ENCODE measurements around the gene SOX8. TPM values are rescaled to one million over a fixed set of nuclear protein-coding genes. Genes with fewer than 3 reads are reported as not detected.

SOX8 gene
- polyA plus RNA-seq, 1 experiment: not detected

DNA sequence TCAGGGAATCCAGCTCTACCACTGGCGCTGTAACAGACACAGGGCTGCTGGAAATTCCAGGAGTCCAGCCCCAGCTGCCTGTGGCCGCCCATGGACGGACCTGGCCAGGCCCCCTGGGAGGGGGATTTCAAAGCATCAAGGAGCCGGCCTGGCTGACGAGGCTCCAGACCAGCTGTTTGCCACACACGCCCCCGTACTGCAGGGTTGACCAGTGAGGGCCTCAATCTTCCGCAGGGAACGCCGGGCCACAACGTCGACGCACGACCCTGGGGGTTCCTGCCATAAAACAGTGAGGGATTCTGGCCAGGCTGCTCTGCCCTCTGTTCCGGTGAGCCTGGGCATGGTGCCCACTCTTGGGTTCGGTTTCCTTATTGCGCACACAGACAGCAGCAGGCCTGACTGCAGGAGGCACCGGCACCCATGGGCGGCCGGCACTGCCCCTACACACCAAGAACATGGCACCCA lies 14.5 kb upstream of the SOX8 start:
- ChIA-PET CTCF (no interaction called here), POLR2A (no interaction called here)
- Histone ChIP-seq H3K9me3 (ENCODE audit: control insufficient read depth, insufficient read depth, low read length) (peaks cover 53% of the 10 kb centered on the region), H3K27ac (ENCODE audit: low read depth, low read length) (no peak overlapping the region), H3K27me3 (ENCODE audit: control insufficient read depth, insufficient read depth, low read length) (peaks cover 5% of the 10 kb centered on the region), H3K4me3 (ENCODE audit: low read depth, low read length) (no peak overlapping the region)
- no peak for DNase-seq (ENCODE audit: low read depth, low spot score)
- TF ChIP-seq, protein P1, sequence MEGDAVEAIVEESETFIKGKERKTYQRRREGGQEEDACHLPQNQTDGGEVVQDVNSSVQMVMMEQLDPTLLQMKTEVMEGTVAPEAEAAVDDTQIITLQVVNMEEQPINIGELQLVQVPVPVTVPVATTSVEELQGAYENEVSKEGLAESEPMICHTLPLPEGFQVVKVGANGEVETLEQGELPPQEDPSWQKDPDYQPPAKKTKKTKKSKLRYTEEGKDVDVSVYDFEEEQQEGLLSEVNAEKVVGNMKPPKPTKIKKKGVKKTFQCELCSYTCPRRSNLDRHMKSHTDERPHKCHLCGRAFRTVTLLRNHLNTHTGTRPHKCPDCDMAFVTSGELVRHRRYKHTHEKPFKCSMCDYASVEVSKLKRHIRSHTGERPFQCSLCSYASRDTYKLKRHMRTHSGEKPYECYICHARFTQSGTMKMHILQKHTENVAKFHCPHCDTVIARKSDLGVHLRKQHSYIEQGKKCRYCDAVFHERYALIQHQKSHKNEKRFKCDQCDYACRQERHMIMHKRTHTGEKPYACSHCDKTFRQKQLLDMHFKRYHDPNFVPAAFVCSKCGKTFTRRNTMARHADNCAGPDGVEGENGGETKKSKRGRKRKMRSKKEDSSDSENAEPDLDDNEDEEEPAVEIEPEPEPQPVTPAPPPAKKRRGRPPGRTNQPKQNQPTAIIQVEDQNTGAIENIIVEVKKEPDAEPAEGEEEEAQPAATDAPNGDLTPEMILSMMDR (IDR thresholded peaks at IDR 0.05; ENCODE audit: low read depth, low read length): no peak

DNA sequence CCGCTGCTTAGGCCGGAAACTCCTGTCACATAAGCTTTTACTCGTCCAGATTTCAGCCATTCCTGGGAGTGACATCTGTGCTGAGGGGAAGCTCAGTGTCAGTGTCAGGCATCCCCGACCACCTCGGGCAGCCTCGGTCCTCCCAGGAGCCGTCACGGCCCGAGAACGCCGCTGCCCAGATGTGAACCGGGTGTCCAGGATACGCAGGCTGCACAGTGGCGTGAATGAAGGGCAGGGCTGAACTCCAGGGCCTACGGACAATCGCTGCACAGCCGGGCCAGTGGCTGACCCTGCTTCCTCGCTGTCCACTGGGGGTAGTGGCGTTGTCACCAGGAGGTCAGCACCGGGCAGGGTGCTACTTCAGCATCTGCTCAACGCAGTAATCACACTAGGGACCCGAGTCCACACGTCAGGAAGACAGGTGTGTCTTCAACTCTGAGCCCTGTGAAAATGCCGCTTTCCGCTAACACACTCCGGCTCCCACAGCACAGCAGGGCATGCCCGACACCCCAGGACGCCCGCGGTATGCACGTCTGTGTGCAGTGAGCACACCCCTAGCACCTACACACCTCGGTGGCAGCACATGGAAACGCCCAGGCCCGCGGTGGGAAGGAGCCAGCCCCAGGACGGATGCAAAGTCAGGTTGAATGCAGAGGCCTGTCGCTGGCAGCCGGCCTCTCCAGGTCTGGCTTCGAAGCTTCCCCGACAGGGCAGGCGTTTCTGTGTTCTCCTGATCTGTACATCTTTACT lies 13.8 kb upstream of the SOX8 start:
- DNase-seq (ENCODE audit: low read depth, low spot score): no peak
- H3K4me3 ChIP-seq (ENCODE audit: low read depth, low read length): no peak overlapping the region
- POLR2A ChIA-PET: no interaction called here
- peaks cover 6% of the 10 kb centered on the region for H3K27me3 ChIP-seq (ENCODE audit: control insufficient read depth, insufficient read depth, low read length)
- no peak overlapping the region for H3K27ac ChIP-seq (ENCODE audit: low read depth, low read length)
- CTCF ChIA-PET: no interaction called here
- TF ChIP-seq, protein P1 (IDR thresholded peaks at IDR 0.05; ENCODE audit: low read depth, low read length): no peak
- H3K9me3 ChIP-seq (ENCODE audit: control insufficient read depth, insufficient read depth, low read length): peaks cover 48% of the 10 kb centered on the region

DNA sequence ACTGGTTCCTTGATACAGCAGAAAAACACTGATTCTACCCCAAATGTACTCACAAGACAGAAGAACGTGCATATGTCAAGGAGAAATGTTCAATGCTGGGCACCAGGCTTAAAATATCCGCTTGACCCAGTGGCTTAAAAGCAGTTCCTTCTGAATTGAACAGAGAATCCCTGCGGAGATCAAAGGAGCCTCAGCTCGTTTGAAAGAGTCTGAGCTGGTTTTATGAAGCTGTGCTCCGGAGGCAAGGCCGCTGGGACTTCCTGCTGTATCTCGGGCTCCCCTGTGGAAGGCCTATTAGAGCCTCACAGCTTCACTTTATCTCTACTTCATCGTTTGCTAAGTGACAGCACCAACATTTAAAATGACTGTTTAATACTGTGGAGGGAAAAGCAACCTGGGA lies 12.9 kb upstream of the SOX8 start:
- POLR2A ChIA-PET: no interaction called here
- H3K27ac ChIP-seq (ENCODE audit: low read depth, low read length): no peak overlapping the region

DNA sequence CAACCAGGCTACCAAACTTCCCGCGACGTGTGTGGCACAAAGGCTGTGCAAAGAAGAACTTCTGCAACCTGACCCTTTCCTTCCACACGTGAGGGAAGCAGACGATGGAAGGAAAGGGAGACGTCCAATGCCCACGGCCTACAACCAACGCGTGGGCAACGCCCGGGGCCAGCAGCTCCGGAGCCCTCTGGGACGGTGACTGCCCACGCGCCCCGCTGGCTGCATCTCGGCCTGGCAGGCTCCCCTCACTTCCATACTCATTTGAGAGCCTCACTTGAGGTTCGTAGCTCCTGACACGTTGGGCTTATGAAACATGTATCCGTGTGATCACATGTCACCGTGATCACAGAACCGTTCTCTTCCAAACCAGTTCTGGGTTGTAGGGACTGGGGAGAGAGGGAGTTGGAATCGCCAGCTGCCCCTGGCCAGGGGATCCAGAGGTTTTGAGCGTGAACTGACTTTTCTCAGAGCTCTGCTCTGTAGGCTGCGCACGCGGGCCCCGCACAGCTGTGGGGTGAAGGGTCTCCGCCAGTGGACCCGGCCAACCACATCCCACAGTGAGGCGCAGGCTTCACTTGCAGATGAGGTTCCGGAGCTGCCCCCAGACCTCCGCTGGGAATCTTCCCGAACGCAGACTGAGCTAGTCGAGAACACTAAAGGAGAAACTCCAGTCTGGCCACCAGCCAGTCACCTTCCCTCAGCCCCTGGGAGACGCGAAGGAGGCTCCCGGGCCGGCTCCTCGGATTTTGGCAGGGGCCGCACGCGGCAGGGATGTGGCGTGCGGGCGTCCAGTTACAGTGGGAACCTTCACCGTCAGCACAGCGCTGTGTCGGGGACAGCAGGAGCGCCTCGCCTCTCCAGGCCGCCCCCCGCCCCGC lies 11.8 kb upstream of the SOX8 start:
- no peak for DNase-seq (ENCODE audit: low read depth, low spot score)
- H3K27me3 ChIP-seq (ENCODE audit: control insufficient read depth, insufficient read depth, low read length): peaks cover 16% of the 10 kb centered on the region
- peaks cover 41% of the 10 kb centered on the region for H3K9me3 ChIP-seq (ENCODE audit: control insufficient read depth, insufficient read depth, low read length)
- TF ChIP-seq, protein P1 (IDR thresholded peaks at IDR 0.05; ENCODE audit: low read depth, low read length): no peak
- ChIA-PET CTCF (no interaction called here), POLR2A (interaction anchor here (1.0 kb wide), 1 partner anchor 182 kb away, joined by 3 read pairs; the partner anchor contains the start of genes CHTF18 and RPUSD1)
- H3K4me3 ChIP-seq (ENCODE audit: low read depth, low read length): peak overlapping the region; percentile 80
- H3K27ac ChIP-seq (ENCODE audit: low read depth, low read length): no peak overlapping the region

More for the DNA sequence above, 12.9 kb upstream of the SOX8 start:
- TF ChIP-seq, protein P1 (IDR thresholded peaks at IDR 0.05; ENCODE audit: low read depth, low read length): no peak
- DNase-seq (ENCODE audit: low read depth, low spot score): no peak
- Histone ChIP-seq H3K9me3 (ENCODE audit: control insufficient read depth, insufficient read depth, low read length) (peaks cover 43% of the 10 kb centered on the region), H3K4me3 (ENCODE audit: low read depth, low read length) (no peak overlapping the region), H3K27me3 (ENCODE audit: control insufficient read depth, insufficient read depth, low read length) (peaks cover 7% of the 10 kb centered on the region)
- CTCF ChIA-PET: no interaction called here

DNA sequence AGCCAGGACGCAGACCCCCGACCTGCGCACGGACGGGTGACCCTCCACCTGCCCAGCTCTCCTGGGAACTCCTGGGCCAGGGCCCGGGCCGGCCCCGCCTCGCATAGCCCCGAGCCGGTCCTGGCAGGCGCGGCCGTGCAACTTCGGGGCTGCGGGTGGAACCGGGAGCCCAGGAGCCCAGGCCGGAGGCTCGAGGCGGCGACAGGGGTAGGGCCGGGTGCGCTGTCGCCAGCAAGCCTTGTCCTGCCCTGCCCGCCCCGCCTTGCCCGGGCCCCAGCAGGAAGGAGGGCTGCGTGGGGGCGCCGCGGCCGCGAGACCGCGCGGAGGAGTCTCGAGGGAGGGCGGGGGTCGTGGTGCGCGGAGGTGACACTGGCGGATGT lies 11.2 kb upstream of the SOX8 start:
- Histone ChIP-seq H3K27ac (ENCODE audit: low read depth, low read length) (peak overlapping the region; percentile 47), H3K9me3 (ENCODE audit: control insufficient read depth, insufficient read depth, low read length) (peaks cover 35% of the 10 kb centered on the region), H3K4me3 (ENCODE audit: low read depth, low read length) (peak overlapping the region; percentile 80), H3K27me3 (ENCODE audit: control insufficient read depth, insufficient read depth, low read length) (peaks cover 21% of the 10 kb centered on the region)
- ChIA-PET CTCF (no interaction called here), POLR2A (interaction anchor here (1.0 kb wide), 1 partner anchor 182 kb away, joined by 3 read pairs; the partner anchor contains the start of genes CHTF18 and RPUSD1)
- DNase-seq (ENCODE audit: low read depth, low spot score): no peak
- TF ChIP-seq, protein P1 (IDR thresholded peaks at IDR 0.05; ENCODE audit: low read depth, low read length): no peak
